ENCODE data around the gene PACS2.
A peak's percentile ranks its signal among the peaks of the same experiment; 100 is the strongest.
"Not testable (repeated sequence)": the region's sequence is repeated elsewhere in the genome, so short reads cannot be mapped to it uniquely, and the experiment has no call there.

Gene PACS2

GRCh38 chr14:105288936-105289335, 25.6 kb upstream of the PACS2 start:
- not testable (repeated sequence) for DNase-seq (ENCODE audit: low read depth)

GRCh38 chr14:105290621-105291346, 23.8 kb upstream of the PACS2 start:
- DNase-seq (ENCODE audit: low read depth), result no peak

- DNase-seq (ENCODE audit: low read depth), result no peak
Observed at GRCh38 chr14:105292826-105293711, 21.5 kb upstream of the PACS2 start.

- DNase-seq (ENCODE audit: low read depth), result no peak
Observed at GRCh38 chr14:105294142-105294597, 20.4 kb upstream of the PACS2 start.

GRCh38 chr14:105297311-105297710, 17.2 kb upstream of the PACS2 start:
- DNase-seq (ENCODE audit: low read depth), result not testable (repeated sequence)

- no peak for DNase-seq (ENCODE audit: low read depth)
Observed at GRCh38 chr14:105299654-105300541, 14.7 kb upstream of the PACS2 start.

GRCh38 chr14:105300542-105301102, 13.9 kb upstream of the PACS2 start, which contains the start of gene BRF1:
BRF1 (minus strand) TSS chr14:105301001; CDS start chr14:105300629, 372 bp downstream.
- DNase-seq (ENCODE audit: low read depth), result peak; percentile 91

GRCh38 chr14:105301103-105301914, 13.2 kb upstream of the PACS2 start:
- DNase-seq (ENCODE audit: low read depth), result peak; percentile 99

GRCh38 chr14:105301915-105302249, 12.7 kb upstream of the PACS2 start:
- DNase-seq (ENCODE audit: low read depth), result not testable (repeated sequence)

GRCh38 chr14:105303949-105304348, 10.6 kb upstream of the PACS2 start:
- DNase-seq (ENCODE audit: low read depth), result no peak

- DNase-seq (ENCODE audit: low read depth), result no peak
Observed at GRCh38 chr14:105304565-105304964, 10.0 kb upstream of the PACS2 start.

GRCh38 chr14:105305345-105305744, 9.2 kb upstream of the PACS2 start:
- no peak for DNase-seq (ENCODE audit: low read depth)

- DNase-seq (ENCODE audit: low read depth), result no peak
Observed at GRCh38 chr14:105305791-105306190, 8.8 kb upstream of the PACS2 start.

GRCh38 chr14:105307052-105307727, 7.4 kb upstream of the PACS2 start:
- no peak for DNase-seq (ENCODE audit: low read depth)

- no peak for DNase-seq (ENCODE audit: low read depth)
Observed at GRCh38 chr14:105309371-105309770, 5.2 kb upstream of the PACS2 start.

- no peak for DNase-seq (ENCODE audit: low read depth)
Observed at GRCh38 chr14:105311838-105312237, 2.7 kb upstream of the PACS2 start.

GRCh38 chr14:105312973-105313372, 1.6 kb upstream of the PACS2 start:
- no peak for DNase-seq (ENCODE audit: low read depth)

GRCh38 chr14:105313381-105314286, 914 bp upstream of the PACS2 start:
- no peak for DNase-seq (ENCODE audit: low read depth)

- DNase-seq (ENCODE audit: low read depth), result no peak
Observed at GRCh38 chr14:105315211-105315721, 718 bp downstream of the PACS2 start.

Measured in stimulated activated CD8-positive, alpha-beta memory T cell treated with anti-CD3 and anti-CD28 coated beads, Interleukin-15, amount 100 ng/mL, for 1 hour (primary cell).